GM19025 (cell line): ENCODE measurements around the gene ALB.

Experiments
- ATAC-seq: cut with Tn5 transposase; IDR thresholded peaks from one replicate; pipeline ENCODE4 v1.9.1; 2021; ENCODE audit warnings: mild to moderate bottlenecking, low read depth, moderate library complexity; ENCODE audit not compliant: unreplicated experiment

ALB gene

DNA sequence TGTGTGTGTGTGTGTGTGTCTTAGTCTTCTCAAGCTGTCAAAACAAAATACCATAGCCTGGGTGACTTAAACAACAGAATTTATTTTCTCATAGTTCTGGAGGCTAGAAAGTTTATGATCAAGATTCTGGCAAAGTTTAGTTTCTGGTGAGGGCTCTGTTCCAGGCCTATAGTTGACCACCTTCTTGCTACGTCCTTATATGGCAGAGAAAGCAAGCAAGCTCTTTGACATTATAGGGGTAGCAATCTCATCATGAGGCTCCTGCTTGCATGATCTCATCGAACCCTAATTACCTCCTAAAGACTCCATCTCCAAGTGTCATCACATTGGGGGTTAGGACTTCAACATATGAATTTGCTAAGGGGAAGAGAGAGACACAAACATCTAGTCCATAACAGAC, 25.0 kb downstream of the ALB start:
- no peak for ATAC-seq

DNA sequence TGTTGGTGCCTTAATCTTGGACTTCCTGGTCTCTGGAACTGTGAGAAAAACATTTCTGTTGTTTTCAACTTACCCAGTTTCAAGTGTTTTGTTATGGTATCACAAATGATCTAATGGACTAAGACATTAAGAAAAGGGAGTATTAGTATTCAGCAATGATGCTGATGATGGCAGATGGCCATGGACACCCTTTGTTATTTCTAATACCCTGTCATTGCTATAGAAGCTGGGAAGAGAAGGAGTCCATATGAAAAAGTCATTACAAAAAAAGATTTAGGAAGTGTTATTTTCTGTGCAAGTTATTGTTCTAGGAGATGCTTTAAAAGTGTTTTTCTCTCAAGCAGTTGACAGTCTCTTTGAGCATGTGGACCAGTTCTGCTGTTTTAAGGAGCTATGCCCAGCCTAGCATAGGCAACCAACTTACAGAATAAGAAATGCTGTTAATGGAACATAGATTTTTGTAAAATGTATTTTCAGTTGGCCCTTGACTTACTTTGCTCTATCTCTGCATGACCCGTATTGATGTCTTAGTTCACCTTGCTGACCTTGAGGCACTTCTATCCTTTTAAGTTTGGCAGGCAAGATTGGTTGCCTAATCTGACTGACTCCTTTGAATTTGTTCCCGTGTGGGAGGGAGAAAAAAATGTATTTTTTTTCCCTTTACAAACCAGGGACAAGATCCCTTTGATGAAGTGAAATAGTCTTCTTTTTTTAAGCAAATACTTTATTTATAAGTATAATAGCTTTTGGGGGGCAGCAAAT, 25.9 kb downstream of the ALB start:
- ATAC-seq, result no peak

DNA sequence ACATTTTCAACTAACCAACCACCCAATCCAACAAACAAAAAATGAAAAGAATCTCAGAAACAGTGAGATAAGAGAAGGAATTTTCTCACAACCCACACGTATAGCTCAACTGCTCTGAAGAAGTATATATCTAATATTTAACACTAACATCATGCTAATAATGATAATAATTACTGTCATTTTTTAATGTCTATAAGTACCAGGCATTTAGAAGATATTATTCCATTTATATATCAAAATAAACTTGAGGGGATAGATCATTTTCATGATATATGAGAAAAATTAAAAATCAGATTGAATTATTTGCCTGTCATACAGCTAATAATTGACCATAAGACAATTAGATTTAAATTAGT, 27.7 kb downstream of the ALB start:
- no peak for ATAC-seq

DNA sequence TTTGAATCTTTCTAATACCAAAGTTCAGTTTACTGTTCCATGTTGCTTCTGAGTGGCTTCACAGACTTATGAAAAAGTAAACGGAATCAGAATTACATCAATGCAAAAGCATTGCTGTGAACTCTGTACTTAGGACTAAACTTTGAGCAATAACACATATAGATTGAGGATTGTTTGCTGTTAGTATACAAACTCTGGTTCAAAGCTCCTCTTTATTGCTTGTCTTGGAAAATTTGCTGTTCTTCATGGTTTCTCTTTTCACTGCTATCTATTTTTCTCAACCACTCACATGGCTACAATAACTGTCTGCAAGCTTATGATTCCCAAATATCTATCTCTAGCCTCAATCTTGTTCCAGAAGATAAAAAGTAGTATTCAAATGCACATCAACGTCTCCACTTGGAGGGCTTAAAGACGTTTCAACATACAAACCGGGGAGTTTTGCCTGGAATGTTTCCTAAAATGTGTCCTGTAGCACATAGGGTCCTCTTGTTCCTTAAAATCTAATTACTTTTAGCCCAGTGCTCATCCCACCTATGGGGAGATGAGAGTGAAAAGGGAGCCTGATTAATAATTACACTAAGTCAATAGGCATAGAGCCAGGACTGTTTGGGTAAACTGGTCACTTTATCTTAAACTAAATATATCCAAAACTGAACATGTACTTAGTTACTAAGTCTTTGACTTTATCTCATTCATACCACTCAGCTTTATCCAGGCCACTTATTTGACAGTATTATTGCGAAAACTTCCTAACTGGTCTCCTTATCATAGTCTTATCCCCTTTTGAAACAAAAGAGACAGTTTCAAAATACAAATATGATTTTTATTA, 28.3 kb downstream of the ALB start:
- ATAC-seq, result no peak

DNA sequence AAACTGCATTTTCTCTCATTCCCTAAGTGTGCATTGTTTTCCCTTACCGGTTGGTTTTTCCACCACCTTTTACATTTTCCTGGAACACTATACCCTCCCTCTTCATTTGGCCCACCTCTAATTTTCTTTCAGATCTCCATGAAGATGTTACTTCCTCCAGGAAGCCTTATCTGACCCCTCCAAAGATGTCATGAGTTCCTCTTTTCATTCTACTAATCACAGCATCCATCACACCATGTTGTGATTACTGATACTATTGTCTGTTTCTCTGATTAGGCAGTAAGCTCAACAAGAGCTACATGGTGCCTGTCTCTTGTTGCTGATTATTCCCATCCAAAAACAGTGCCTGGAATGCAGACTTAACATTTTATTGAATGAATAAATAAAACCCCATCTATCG, 29.1 kb downstream of the ALB start:
- no peak for ATAC-seq

DNA sequence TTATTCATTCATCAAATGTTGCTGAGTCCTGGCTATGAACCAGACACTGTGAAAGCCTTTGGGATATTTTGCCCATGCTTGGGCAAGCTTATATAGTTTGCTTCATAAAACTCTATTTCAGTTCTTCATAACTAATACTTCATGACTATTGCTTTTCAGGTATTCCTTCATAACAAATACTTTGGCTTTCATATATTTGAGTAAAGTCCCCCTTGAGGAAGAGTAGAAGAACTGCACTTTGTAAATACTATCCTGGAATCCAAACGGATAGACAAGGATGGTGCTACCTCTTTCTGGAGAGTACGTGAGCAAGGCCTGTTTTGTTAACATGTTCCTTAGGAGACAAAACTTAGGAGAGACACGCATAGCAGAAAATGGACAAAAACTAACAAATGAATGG, 30.2 kb downstream of the ALB start:
- no peak for ATAC-seq

DNA sequence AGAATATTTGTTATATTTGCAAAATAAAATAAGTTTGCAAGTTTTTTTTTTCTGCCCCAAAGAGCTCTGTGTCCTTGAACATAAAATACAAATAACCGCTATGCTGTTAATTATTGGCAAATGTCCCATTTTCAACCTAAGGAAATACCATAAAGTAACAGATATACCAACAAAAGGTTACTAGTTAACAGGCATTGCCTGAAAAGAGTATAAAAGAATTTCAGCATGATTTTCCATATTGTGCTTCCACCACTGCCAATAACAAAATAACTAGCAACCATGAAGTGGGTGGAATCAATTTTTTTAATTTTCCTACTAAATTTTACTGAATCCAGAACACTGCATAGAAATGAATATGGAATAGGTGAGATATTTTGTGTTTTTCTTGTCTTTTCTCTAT, 31.9 kb downstream of the ALB start, which contains the start of gene AFP:
AFP (plus strand) TSS at position 238 of the 400 bp plus-strand sequence; CDS start at position 280, 42 bp downstream.
- no peak for ATAC-seq

DNA sequence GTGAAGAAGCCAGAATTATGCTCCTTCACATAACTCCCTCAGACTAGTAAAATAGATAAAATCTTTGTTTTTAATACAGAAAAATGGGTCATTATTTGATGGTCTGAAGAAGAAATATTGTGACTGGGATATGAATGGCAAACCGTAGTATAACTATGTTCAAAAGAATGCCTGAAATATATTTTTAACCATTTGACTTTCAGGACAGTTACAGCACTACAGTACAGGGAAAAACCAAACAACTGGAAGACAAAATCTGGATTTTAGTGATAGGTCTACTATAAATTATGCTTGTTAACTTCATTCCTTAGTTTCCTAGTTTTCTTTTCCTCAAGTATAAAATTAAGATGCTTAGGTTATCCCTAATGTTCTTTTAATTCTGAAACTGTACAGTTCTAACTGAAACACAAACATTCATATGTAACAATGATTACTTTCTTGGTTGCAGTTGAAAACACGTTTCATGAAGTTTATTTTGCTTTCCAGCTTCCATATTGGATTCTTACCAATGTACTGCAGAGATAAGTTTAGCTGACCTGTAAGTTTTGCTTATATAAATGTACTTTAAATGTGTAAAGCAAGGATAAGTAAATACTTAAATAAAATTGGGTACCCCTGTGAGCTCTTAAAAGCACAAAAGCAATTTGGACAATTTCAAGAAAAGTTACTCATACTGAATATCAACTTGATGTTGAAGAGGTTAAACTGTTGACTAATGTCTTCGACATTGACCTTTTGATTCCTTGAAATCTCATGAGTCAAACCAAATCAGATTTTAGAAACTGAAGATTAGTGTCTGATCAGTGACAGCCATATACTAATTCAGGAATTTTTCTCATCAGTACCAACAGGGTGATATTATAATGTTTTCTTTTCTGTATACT, 32.8 kb downstream of the ALB start:
- ATAC-seq, result no peak

DNA sequence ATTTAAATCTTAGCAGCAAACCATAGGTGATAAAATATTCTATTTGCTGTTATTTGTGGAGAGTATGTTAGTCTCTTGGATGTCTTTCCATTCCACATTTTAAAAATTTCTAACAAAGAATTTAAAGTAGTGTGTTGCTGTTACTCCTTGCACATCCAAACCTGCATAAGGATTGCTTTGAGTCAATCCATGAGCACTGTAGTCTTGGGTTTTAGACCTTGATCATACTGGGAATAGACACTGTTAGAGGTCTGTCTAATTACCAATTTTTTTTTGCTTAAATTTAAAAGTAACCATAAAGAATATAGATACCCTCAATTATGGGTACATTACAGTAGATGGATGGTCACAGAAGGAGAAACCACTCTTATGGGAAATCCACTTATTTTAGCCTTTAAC, 33.5 kb downstream of the ALB start:
- ATAC-seq, result no peak

DNA sequence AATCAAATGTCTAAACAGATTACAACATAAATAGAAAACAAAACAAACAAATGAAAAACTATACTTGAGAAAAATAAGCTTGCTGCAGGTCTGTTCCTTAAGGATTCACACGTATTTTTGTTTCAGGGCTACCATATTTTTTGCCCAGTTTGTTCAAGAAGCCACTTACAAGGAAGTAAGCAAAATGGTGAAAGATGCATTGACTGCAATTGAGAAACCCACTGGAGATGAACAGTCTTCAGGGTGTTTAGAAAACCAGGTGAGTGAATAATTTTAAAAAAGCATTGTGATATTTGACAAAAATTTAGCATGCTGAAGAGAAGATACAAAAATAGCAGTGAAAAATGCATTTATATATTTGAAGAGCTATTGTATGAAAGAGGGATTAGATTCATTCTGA, 34.0 kb downstream of the ALB start:
- no peak for ATAC-seq

DNA sequence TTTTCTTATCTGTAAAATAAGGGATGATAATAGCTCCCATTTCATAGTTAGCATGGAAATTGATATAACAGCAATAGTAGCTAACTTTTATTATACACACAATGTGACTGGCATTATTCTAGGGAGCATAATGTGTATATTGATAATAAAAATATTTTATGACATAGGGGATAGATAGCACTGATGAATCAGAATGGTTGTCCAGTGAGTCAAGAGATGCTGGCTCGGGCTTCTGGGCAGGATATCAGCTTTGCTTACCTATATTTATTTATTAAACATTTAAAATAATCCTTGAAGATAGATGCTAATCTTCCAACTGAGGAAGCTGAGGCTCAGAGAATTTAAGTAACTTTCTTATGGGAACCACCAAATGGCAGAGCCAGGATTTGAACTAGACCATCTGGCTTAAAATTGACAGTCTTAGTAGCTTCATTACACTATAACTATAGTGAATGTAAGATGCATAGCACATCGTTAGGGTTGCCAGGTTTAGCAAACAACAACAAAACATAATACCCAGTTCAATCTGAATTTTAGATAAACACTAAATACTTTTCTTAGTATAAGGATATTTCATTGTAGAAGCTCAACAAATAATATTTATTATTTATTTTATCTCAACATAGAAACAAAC, 34.6 kb downstream of the ALB start:
- no peak for ATAC-seq

DNA sequence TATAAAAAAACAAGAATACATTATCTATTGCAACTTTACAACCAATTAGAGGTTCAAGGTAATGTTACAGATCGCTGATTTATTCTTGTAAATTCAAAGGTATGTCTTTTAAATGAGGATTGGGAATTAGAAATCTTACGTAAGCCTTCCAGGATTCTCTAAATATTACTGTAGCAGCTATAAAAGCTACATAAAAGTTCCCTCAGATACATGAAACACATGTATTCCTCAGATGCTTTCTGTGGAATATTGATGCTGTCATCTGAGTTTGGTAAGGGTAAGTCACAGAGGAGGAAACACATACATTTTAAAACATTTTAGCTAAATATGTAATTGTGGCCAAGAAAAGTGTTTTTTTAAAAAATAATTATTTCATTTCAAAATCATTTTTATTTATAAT, 35.4 kb downstream of the ALB start:
- ATAC-seq, result no peak

DNA sequence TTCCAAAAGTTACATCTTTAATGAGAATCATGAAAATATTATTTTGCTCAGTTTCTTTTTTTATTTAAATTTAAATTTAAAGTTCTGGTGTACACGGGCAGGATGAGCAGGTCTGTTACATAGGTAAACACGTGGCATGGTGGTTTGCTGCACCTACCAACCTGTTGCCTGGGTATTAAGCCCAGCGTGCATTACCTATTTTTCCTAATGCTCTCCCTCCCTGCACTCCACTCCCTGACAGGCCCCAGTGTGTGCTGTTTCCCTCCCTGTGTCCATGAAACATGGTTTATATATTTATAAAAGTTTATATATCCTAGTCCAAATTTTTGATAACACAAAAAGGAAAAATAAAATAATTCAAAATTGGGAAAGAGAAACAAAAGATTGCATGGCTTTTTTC, 35.9 kb downstream of the ALB start:
- ATAC-seq, result no peak

DNA sequence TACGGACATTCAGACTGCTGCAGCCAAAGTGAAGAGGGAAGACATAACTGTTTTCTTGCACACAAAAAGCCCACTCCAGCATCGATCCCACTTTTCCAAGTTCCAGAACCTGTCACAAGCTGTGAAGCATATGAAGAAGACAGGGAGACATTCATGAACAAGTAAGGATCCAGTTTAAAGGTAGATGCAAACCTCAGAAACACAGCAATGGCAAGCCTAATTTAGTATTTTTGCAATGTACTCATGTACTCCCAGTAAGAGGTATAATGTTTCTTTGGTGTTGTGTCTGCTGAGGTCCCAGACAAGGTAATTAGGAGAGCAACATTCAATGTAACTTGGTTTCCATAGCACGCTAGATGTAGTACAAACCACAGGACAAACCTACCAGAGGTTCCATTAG, 36.6 kb downstream of the ALB start:
- ATAC-seq, result no peak

DNA sequence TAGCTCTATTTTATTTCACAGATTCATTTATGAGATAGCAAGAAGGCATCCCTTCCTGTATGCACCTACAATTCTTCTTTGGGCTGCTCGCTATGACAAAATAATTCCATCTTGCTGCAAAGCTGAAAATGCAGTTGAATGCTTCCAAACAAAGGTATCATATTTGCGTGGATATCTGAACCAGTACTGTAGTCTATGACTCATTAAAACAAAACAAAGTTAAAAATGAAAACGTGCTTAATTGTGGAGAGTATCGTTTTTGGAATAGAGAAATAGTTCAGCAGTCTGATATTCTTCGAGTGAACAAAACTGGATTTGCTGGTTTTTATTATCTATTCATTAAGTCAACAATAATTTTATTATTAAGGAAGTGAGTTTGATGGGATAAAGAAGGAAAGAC, 38.2 kb downstream of the ALB start:
- ATAC-seq, result no peak

DNA sequence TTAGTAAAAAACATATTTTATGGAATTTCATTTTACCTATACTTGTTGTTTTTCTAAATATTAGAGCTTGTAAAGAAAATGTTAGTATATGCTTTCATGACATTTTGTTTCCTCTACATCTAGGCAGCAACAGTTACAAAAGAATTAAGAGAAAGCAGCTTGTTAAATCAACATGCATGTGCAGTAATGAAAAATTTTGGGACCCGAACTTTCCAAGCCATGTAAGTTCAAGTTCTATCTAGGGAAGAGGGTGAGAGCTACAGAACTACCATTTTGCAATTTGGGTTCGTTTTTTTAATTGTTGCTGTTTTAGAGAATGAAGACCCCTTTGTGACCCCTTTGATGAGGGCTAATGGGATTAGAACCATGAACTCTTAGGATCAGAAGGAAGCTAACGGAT, 39.1 kb downstream of the ALB start:
- ATAC-seq, result no peak

DNA sequence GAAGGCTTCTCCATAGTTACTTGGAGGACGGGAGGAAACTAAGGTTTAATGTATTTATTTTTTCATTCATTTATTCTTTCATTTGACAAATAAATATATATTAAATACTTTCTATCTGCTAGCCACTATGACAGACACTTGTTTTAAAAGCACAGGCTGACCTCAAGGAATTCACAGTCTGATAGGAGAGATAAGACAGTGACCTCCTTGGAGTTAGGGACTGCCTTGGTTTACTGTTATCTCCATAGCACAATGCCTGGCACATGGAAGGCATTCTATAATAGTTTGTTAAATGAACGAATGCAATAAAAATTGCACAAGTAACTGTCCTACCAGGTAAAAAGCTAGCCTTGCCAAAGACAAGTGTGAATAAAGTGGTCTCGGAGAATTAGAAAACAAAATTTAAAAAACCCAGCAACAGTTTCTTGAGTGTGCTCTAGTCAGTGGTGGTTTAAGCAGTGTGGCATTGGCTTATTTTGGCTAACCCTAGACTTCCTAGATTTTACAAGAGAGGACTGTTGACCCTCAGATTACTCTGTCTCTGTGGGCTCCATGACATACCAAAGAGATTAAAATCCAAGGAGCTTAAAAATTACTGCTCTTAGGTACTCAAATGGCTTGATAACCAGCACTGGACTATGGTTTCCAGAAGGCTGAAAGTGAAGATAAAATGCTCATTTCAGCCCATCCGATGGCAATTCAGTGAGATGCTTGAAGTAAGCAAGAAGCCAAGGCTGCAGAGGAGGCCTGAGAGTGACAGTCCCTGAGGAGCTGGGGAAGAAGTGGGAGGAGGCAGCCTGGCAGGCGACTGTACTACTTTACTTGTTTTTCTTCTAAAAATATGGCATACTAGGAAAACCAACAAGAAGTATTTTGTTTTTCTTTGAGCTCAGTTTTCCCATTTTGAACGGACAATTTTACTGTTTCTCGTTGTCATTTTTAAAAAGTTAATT, 41.6 kb downstream of the ALB start:
- no peak for ATAC-seq

DNA sequence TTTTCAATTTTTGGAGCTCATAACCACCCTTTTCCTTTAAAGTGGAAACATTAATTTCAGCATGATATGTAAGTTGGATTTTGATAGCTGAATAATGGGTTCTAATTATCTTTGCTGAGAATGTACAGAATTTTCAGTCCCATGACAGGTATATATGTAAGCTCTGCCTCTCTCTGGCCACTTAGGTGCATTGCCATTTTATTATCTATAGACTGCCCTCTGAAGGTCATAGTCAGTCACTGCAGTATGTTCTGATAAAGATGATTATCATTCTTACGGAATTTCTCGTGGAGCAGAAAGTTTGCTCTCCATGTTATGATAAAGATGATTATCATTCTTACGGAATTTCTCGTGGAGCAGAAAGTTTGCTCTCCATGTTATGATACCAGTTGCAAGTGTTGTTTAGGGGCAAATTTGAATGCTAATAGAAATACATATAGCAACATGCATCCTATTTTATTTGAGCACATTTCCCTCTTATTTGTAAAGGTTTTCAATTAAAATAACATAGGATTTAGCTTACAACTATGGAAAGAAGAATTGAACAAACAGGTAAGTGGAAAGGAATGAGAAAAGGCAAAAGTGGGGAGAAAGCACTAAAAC, 42.4 kb downstream of the ALB start:
- ATAC-seq, result peak; percentile 98

DNA sequence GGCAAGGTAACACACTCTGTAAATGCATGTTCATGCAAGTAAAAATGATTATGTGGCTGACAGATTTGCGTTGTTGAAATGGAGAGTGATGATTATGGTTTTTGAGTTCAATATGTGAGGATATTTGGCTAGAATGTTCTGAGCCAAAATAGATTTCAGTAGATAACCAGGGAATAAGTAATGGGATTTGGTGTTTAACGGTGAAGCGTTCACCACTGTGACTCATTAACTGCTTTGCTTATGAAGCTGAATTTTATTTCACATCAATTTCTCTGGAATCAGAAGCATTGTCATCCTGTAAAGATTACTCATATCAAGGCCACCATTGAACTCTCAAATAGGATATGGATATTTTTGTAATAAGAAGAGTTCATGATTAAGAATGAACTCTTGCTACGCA, 43.6 kb downstream of the ALB start:
- ATAC-seq, result no peak
